Activated B cell treated with CpG ODN at 0.5 μM for 24 hours (primary cell): Measurements from ENCODE around the gene SAMD3. TPM values are rescaled to one million over a fixed set of nuclear protein-coding genes. Genes with fewer than 3 reads are reported as not detected.

Source experiments
- ATAC-seq: fragments of 200-7000 bp; cut with Tn5 transposase; one replicate; pipeline ENCODE4 v1.10.0; 2021; ENCODE audit warnings: low read depth, mild to moderate bottlenecking, moderate library complexity
- CTCF ChIA-PET: fragments of 350-600 bp; sonication (Branson Sonifier 250); formaldehyde crosslinking; loops from one replicate; lab custom pipeline; 2021; ENCODE audit warnings: antibody characterized with exemption; lab: Charles Lee
- POLR2A ChIA-PET: fragments of 350-600 bp; sonication (Branson Sonifier 250); formaldehyde crosslinking; loops from one replicate; lab custom pipeline; 2021; ENCODE audit warnings: antibody characterized with exemption; lab: Charles Lee
- DNase-seq: peaks from one replicate; pipeline ENCODE4 v3.0.0; 2022
- H3K27ac Mint-ChIP-seq: one replicate; pipeline ENCODE4 v1.8.0; 2020; ENCODE audit warnings: mixed read lengths
- H3K27me3 Mint-ChIP-seq: one replicate; pipeline ENCODE4 v1.8.0; 2021; ENCODE audit warnings: mixed read lengths
- H3K36me3 Mint-ChIP-seq: one replicate; pipeline ENCODE4 v1.8.0; 2021; ENCODE audit warnings: low read depth, mixed read lengths
- H3K4me1 Mint-ChIP-seq: one replicate; pipeline ENCODE4 v1.8.0; 2021; ENCODE audit warnings: mixed read lengths
- H3K4me3 Mint-ChIP-seq: one replicate; pipeline ENCODE4 v1.8.0; 2020; ENCODE audit warnings: mild to moderate bottlenecking, mixed read lengths
- H3K9me3 Mint-ChIP-seq: one replicate; pipeline ENCODE4 v1.8.0; 2020; ENCODE audit warnings: mixed read lengths
- CTCF ChIP-seq: fragments of 200-600 bp; IDR thresholded peaks from one replicate; pipeline ENCODE4 v1.8.0; 2022; ENCODE audit warnings: antibody characterized with exemption, mild to moderate bottlenecking
- intact Hi-C: fragments of 100-400 bp; cut with micrococcal nuclease; formaldehyde crosslinking; loops from one replicate; pipeline ENCODE4 v1.15.1; 2024
- total RNA-seq: library from RNA; stranded (reverse); gene quantifications from 2 replicates; pipeline ENCODE4 v1.2.3, GENCODE V29; 2022

The SAMD3 gene
- total RNA-seq, 1 donor from 2014 or later, result not detected

DNA sequence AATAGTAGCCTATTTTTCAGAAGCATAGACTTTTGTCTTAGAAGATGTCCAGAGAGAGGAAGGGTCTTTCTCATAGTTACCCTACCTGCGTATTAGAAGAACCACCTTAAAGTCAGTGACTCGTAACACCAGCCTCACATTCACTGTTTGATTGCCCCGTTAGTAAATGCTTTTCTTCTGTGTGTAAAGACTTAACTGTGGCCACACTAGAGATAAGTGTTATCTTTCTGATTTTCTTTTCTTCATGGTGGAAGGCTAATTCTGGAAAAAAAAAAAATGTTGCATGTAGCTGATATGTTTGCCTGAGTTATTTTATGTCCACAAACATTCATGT, 83.9 kb downstream of the SAMD3 start:
- ChIA-PET CTCF (no interaction called here), POLR2A (no interaction called here)
- H3K27me3 Mint-ChIP-seq, result no peaks in the 10 kb centered on the region
- TF ChIP-seq CTCF, result no peak
- no peak overlapping the region for H3K27ac Mint-ChIP-seq
- peaks cover 86% of the 10 kb centered on the region for H3K36me3 Mint-ChIP-seq
- no peak overlapping the region for H3K4me3 Mint-ChIP-seq
- DNase-seq, result no peak
- H3K4me1 Mint-ChIP-seq, result peaks cover 1% of the 10 kb centered on the region
- intact Hi-C loops, result loop anchor here (1.0 kb wide), 1 partner anchor 24 kb away; no protein-coding TSS in a partner anchor
- no peak for ATAC-seq
- H3K9me3 Mint-ChIP-seq, result no peaks in the 10 kb centered on the region

GRCh38 chr6:130138116-130138908, 84.4 kb downstream of the SAMD3 start:
- TF ChIP-seq CTCF, result no peak
- Mint-ChIP-seq H3K36me3 (peaks cover 86% of the 10 kb centered on the region), H3K4me3 (no peak overlapping the region), H3K4me1 (peaks cover 6% of the 10 kb centered on the region), H3K27me3 (no peaks in the 10 kb centered on the region), H3K27ac (peak overlapping the region; percentile 35), H3K9me3 (no peaks in the 10 kb centered on the region)
- ATAC-seq (no peak), DNase-seq (no peak)
- ChIA-PET CTCF (no interaction called here), POLR2A (no interaction called here)
- intact Hi-C loops, result no loop called here

DNA sequence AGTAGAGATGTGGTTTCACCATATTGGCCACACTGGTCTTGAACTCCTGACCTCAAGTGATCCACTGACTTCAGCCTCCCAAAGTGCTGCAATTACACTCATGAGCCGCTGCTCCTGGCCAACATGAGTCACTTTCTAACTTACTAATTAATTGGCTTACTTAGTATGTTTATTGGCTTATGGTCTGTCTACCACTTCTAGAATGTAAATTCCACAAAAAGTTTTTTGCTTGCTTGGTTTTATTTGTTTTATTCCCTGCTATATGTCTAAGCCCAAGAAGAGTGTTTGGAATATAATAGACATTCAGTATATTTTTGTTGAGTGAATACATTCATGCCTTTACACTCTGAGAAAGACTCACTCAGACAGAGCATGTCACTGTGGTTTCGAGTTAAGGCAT, 86.0 kb downstream of the SAMD3 start:
- peaks cover 77% of the 10 kb centered on the region for H3K36me3 Mint-ChIP-seq
- CTCF ChIA-PET, result no interaction called here
- no peak overlapping the region for H3K27ac Mint-ChIP-seq
- H3K9me3 Mint-ChIP-seq, result no peaks in the 10 kb centered on the region
- DNase-seq, result no peak
- H3K4me1 Mint-ChIP-seq, result peaks cover 21% of the 10 kb centered on the region
- no peaks in the 10 kb centered on the region for H3K27me3 Mint-ChIP-seq
- no peak for ATAC-seq
- intact Hi-C loops, result no loop called here
- TF ChIP-seq CTCF, result no peak
- POLR2A ChIA-PET, result no interaction called here
- H3K4me3 Mint-ChIP-seq, result no peak overlapping the region

- TF ChIP-seq CTCF, result no peak
- Mint-ChIP-seq H3K4me3 (no peak overlapping the region), H3K27me3 (no peaks in the 10 kb centered on the region), H3K9me3 (no peaks in the 10 kb centered on the region), H3K4me1 (peaks cover 38% of the 10 kb centered on the region), H3K27ac (no peak overlapping the region), H3K36me3 (peaks cover 68% of the 10 kb centered on the region)
- ATAC-seq (no peak), DNase-seq (no peak)
- intact Hi-C loops, result loop anchor here (5.0 kb wide), 1 partner anchor 88 kb away; the partner anchor contains the start of gene SAMD3
- ChIA-PET CTCF (no interaction called here), POLR2A (no interaction called here)
Measured at GRCh38 chr6:130134582-130134981, 88.2 kb downstream of the SAMD3 start.

DNA sequence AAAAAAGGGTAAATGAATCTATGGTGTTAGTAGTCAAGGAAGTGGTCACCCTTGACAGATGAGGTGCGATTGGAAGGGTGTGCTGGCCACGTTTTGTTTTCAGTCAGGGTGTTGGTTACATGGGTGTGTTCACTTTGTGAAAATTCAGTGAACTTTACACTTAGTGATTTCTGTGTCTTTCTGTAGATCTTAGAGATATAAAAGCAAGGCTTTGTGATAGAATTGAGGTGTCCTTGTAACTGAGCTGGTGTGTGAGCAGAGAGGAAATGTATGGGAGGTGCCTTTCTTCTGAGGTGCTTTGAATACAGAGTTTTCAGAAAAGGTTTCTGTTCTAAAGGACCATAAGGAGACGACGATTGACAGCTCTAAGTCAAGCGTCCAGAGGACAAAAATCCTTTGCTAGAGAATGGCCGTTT, 90.5 kb downstream of the SAMD3 start:
- POLR2A ChIA-PET, result interaction anchor here (1.0 to 1.2 kb wide), 2 partner anchors 10 to 16 kb away, joined by 3 read pairs; no protein-coding TSS in a partner anchor
- intact Hi-C loops, result loop anchor here (2.0 to 5.0 kb wide), 2 partner anchors 25 to 90 kb away; partner anchors contain the start of gene SAMD3
- CTCF ChIA-PET, result no interaction called here

More for the DNA sequence above, 90.5 kb downstream of the SAMD3 start:
- Mint-ChIP-seq H3K4me3 (peak overlapping the region; percentile 70), H3K36me3 (peaks cover 63% of the 10 kb centered on the region), H3K27ac (peak overlapping the region; percentile 96), H3K9me3 (no peaks in the 10 kb centered on the region), H3K27me3 (no peaks in the 10 kb centered on the region), H3K4me1 (peaks cover 50% of the 10 kb centered on the region)
- TF ChIP-seq CTCF, result no peak
- peak; percentile 75 for ATAC-seq
- DNase-seq, result no peak
